Thyroid gland (tissue), 4 donors: ENCODE results near the gene ADRA2C.

ENCODE experiments used
- CTCF ChIP-seq, 6 experiments: fragments of 200-600 bp in 3 of 6; fragments of 450-650 bp in 3 of 6; sonication (generic) in 3 of 6; IDR thresholded peaks; one replicate each; pipeline ENCODE4 v1.5.1; 2016 to 2019; ENCODE audit warnings: antibody characterized with exemption in 6 of 6, mild to moderate bottlenecking in 2 of 6, inconsistent platforms in 1 of 6, moderate library complexity in 1 of 6
- POLR2A ChIP-seq, 2 donors: fragments of 450-650 bp; IDR thresholded peaks; one replicate each; pipeline ENCODE4 v1.6.1; 2017; ENCODE audit warnings: antibody characterized with exemption in 2 of 2, mild to moderate bottlenecking in 2 of 2, moderate library complexity in 1 of 2

- TF ChIP-seq CTCF (IDR thresholded peaks at IDR 0.05) (no peak), POLR2A (IDR thresholded peaks at IDR 0.05) (no peak)
These were observed 9.4 kb downstream of the ADRA2C start for GRCh38 chr4:3775576-3775975.
